SKM-1 (cell line): ENCODE results near the gene LIPC.

Experiments used
- DNase-seq: peaks from one replicate; lab custom pipeline; 2025; ENCODE audit not compliant: unreplicated experiment; lab: John Stamatoyannopoulos, UW

LIPC gene

GRCh38 chr15:58431221-58432149, at the start of gene LIPC:
TSS of gene LIPC (plus strand) at chr15:58431991. CDS start at chr15:58432033, 42 bp downstream.
- DNase-seq: no peak

GRCh38 chr15:58383876-58384275, 47.9 kb upstream of the LIPC start:
- DNase-seq: no peak

- DNase-seq: no peak
Observed at GRCh38 chr15:58384667-58385066, 47.1 kb upstream of the LIPC start.

GRCh38 chr15:58386081-58386480, 45.7 kb upstream of the LIPC start:
- no peak for DNase-seq

- no peak for DNase-seq
Observed at GRCh38 chr15:58386641-58387040, 45.1 kb upstream of the LIPC start.

- DNase-seq: no peak
Observed at GRCh38 chr15:58387130-58387529, 44.7 kb upstream of the LIPC start.

- no peak for DNase-seq
Observed at GRCh38 chr15:58388211-58388610, 43.6 kb upstream of the LIPC start.

- DNase-seq: no peak
Observed at GRCh38 chr15:58390118-58390517, 41.7 kb upstream of the LIPC start.

- no peak for DNase-seq
Observed at GRCh38 chr15:58390655-58391054, 41.1 kb upstream of the LIPC start.

- DNase-seq: no peak
Observed at GRCh38 chr15:58391088-58391487, 40.7 kb upstream of the LIPC start.

GRCh38 chr15:58392141-58392540, 39.6 kb upstream of the LIPC start:
- DNase-seq: no peak

- no peak for DNase-seq
Observed at GRCh38 chr15:58392611-58393161, 39.1 kb upstream of the LIPC start.

- no peak for DNase-seq
Observed at GRCh38 chr15:58393241-58393662, 38.5 kb upstream of the LIPC start.

- DNase-seq: no peak
Observed at GRCh38 chr15:58396181-58396580, 35.6 kb upstream of the LIPC start.

GRCh38 chr15:58398071-58398470, 33.7 kb upstream of the LIPC start:
- DNase-seq: no peak

- no peak for DNase-seq
Observed at GRCh38 chr15:58398643-58399042, 33.1 kb upstream of the LIPC start.

GRCh38 chr15:58399739-58400138, 32.1 kb upstream of the LIPC start:
- no peak for DNase-seq

- no peak for DNase-seq
Observed at GRCh38 chr15:58401276-58401675, 30.5 kb upstream of the LIPC start.

- DNase-seq: no peak
Observed at GRCh38 chr15:58401991-58402649, 29.7 kb upstream of the LIPC start.

- no peak for DNase-seq
Observed at GRCh38 chr15:58403581-58403980, 28.2 kb upstream of the LIPC start.

GRCh38 chr15:58404020-58404419, 27.8 kb upstream of the LIPC start:
- no peak for DNase-seq

- no peak for DNase-seq
Observed at GRCh38 chr15:58404722-58405121, 27.1 kb upstream of the LIPC start.
